ENCODE measurements around the gene PLEKHA4.

- TF ChIP-seq CTCF (conservative IDR thresholded peaks at IDR 0.05; ENCODE audit: low read depth, low read length) (no peak), EZH2 (IDR thresholded peaks at IDR 0.05; ENCODE audit: low read length, unreplicated experiment) (no peak)
Measured at GRCh38 chr19:48852292-48852691, 16.1 kb downstream of the PLEKHA4 start.

All from PC-3 (cell line).